HepG2 (cell line): ENCODE measurements around the gene TH. TPM values are rescaled to one million over a fixed set of nuclear protein-coding genes. Genes with fewer than 3 reads are reported as not detected.

Experiments
- ADNP ChIP-seq: sonication (generic); formaldehyde crosslinking; IDR thresholded peaks from 2 replicates; pipeline ENCODE4 v1.4.0; 2020; ENCODE audit warnings: missing genetic modification reagents
- AFF4 ChIP-seq: sonication (generic); formaldehyde crosslinking; IDR thresholded peaks from 2 replicates; pipeline ENCODE4 v1.4.0; 2020; ENCODE audit warnings: missing genetic modification reagents
- ATAD3A ChIP-seq: sonication (generic); formaldehyde crosslinking; IDR thresholded peaks from 2 replicates; pipeline ENCODE4 v1.4.0; 2020; ENCODE audit warnings: missing genetic modification reagents
- DNMT1 ChIP-seq: sonication (generic); formaldehyde crosslinking; IDR thresholded peaks from 2 replicates; pipeline ENCODE4 v1.5.1; 2020; ENCODE audit warnings: mild to moderate bottlenecking, missing genetic modification reagents
- FOXM1 ChIP-seq: sonication (generic); formaldehyde crosslinking; IDR thresholded peaks from 2 replicates; pipeline ENCODE4 v1.5.0; 2020; ENCODE audit warnings: missing genetic modification reagents
- GATAD2A ChIP-seq: IDR thresholded peaks from 2 replicates; pipeline ENCODE4 v1.6.1; 2016
- GTF3A ChIP-seq: sonication (generic); formaldehyde crosslinking; conservative IDR thresholded peaks from 2 replicates; pipeline ENCODE4 v1.4.0; 2020; ENCODE audit warnings: mild to moderate bottlenecking, missing genetic modification reagents
- MAFG ChIP-seq: sonication (generic); formaldehyde crosslinking; IDR thresholded peaks from 2 replicates; pipeline ENCODE4 v1.5.1; 2020; ENCODE audit warnings: mild to moderate bottlenecking, missing genetic modification reagents
- MLXIP ChIP-seq: sonication (generic); formaldehyde crosslinking; IDR thresholded peaks from 2 replicates; pipeline ENCODE4 v1.9.0; 2021; ENCODE audit warnings: missing genetic modification reagents, borderline replicate concordance
- MTF1 ChIP-seq: sonication (generic); formaldehyde crosslinking; IDR thresholded peaks from 2 replicates; pipeline ENCODE4 v1.5.0; 2020; ENCODE audit warnings: missing genetic modification reagents
- NFATC3 ChIP-seq: sonication (generic); formaldehyde crosslinking; IDR thresholded peaks from 2 replicates; pipeline ENCODE4 v1.5.1; 2020; ENCODE audit warnings: mild to moderate bottlenecking, missing genetic modification reagents
- RXRB ChIP-seq: IDR thresholded peaks from 2 replicates; pipeline ENCODE4 v1.6.1; 2016; ENCODE audit warnings: borderline replicate concordance, missing genetic modification reagents, missing compliant biosample characterization
- SALL1 ChIP-seq: sonication (generic); formaldehyde crosslinking; IDR thresholded peaks from 2 replicates; pipeline ENCODE4 v1.8.0; 2022; ENCODE audit warnings: mild to moderate bottlenecking, missing genetic modification reagents
- SALL2 ChIP-seq: sonication (generic); formaldehyde crosslinking; IDR thresholded peaks from 2 replicates; pipeline ENCODE4 v1.8.1; 2023; ENCODE audit warnings: mild to moderate bottlenecking, missing genetic modification reagents, inconsistent platforms
- SKI ChIP-seq: fragments of 450-650 bp; IDR thresholded peaks from one replicate; pipeline ENCODE4 v1.6.1; 2018; ENCODE audit warnings: mild to moderate bottlenecking; ENCODE audit not compliant: partially characterized antibody
- SP4 ChIP-seq: sonication (generic); formaldehyde crosslinking; IDR thresholded peaks from 2 replicates; pipeline ENCODE4 v1.8.1; 2023; ENCODE audit warnings: mild to moderate bottlenecking, missing genetic modification reagents
- THRA ChIP-seq: sonication (generic); formaldehyde crosslinking; IDR thresholded peaks from 2 replicates; pipeline ENCODE4 v1.4.0; 2020; ENCODE audit warnings: missing genetic modification reagents, borderline replicate concordance
- YY1 ChIP-seq: IDR thresholded peaks from 2 replicates; pipeline ENCODE4 v1.6.1; 2011; ENCODE audit warnings: low read length, low read depth, moderate library complexity, mild to moderate bottlenecking; ENCODE audit not compliant: insufficient read depth, insufficient replicate concordance
- ZBTB7B ChIP-seq: sonication (generic); formaldehyde crosslinking; IDR thresholded peaks from 2 replicates; pipeline ENCODE4 v1.4.0; 2020; ENCODE audit warnings: missing genetic modification reagents
- ZFP1 ChIP-seq: IDR thresholded peaks from 2 replicates; pipeline ENCODE4 v1.6.1; 2016
- ZFP36L1 ChIP-seq: sonication (generic); formaldehyde crosslinking; IDR thresholded peaks from 2 replicates; pipeline ENCODE4 v1.8.0; 2022; ENCODE audit warnings: mild to moderate bottlenecking, missing genetic modification reagents, moderate library complexity
- ZFP82 ChIP-seq: sonication (generic); formaldehyde crosslinking; IDR thresholded peaks from 2 replicates; pipeline ENCODE4 v1.5.1; 2020; ENCODE audit warnings: mild to moderate bottlenecking, missing genetic modification reagents, borderline replicate concordance
- ZKSCAN8 ChIP-seq: IDR thresholded peaks from 2 replicates; pipeline ENCODE4 v1.6.1; 2016; ENCODE audit warnings: borderline replicate concordance, missing genetic modification reagents, missing compliant biosample characterization
- ZNF224 ChIP-seq: sonication (generic); formaldehyde crosslinking; IDR thresholded peaks from 2 replicates; pipeline ENCODE4 v1.5.0; 2020; ENCODE audit warnings: mild to moderate bottlenecking, missing genetic modification reagents
- ZNF567 ChIP-seq: sonication (generic); formaldehyde crosslinking; IDR thresholded peaks from 2 replicates; pipeline ENCODE4 v1.8.1; 2023; ENCODE audit warnings: mild to moderate bottlenecking, missing genetic modification reagents, borderline replicate concordance
- ZNF839 ChIP-seq: sonication (generic); formaldehyde crosslinking; IDR thresholded peaks from 2 replicates; pipeline ENCODE4 v1.4.0; 2020; ENCODE audit warnings: missing genetic modification reagents, mild to moderate bottlenecking, borderline replicate concordance
- polyA plus RNA-seq, 8 experiments: library from polyadenylated mRNA; depleted of rRNA in 3 of 8; stranded (reverse) in 7 of 8; unstranded in 1 of 8; fragments of >200 nt; fragmentation: Illumina TruSeq in 4 of 8; extraction: Trizol in 4 of 8; gene quantifications; 2 replicates each; pipeline versions ENCODE4 v1.2.1 to v1.2.3, GENCODE V29; 2011 to 2016; ENCODE audit warnings: low read depth in 4 of 8, missing spikeins in 1 of 8, mixed read lengths in 1 of 8; ENCODE audit not compliant: insufficient read depth in 1 of 8
- total RNA-seq, 5 experiments: library from RNA; depleted of rRNA; stranded (reverse); fragments of >200 nt; fragmentation: Illumina TruSeq; extraction: Trizol; gene quantifications; 2 replicates each; pipeline ENCODE4 v1.2.3, GENCODE V29; 2016; ENCODE audit warnings: low read depth in 1 of 5

The TH gene
- total and polyA plus RNA-seq, 2 of the 13 experiments (the other 11 are each of a cell fraction or from before 2014, with no cell fraction given), result 0.36 TPM; not detected in 1

- TF ChIP-seq AFF4, result no peak; the same call in 1 of the 2 replicates
- TF ChIP-seq FOXM1 (CRISPR knock-in tag), result no peak
- TF ChIP-seq MAFG, result no peak
- no peak for TF ChIP-seq ZFP82
- TF ChIP-seq NFATC3, result no peak
- TF ChIP-seq ZNF567 (CRISPR knock-in tag), result no peak
- no peak for TF ChIP-seq SALL2
- no peak for TF ChIP-seq ZNF839 (CRISPR knock-in tag)
- no peak for TF ChIP-seq ZKSCAN8 (CRISPR knock-in tag)
- no peak for TF ChIP-seq ATAD3A
- no peak for TF ChIP-seq ADNP (CRISPR knock-in tag)
- no peak for TF ChIP-seq GTF3A (CRISPR knock-in tag)
- TF ChIP-seq THRA (CRISPR knock-in tag), result no peak; the same call in 1 of the 2 replicates
- TF ChIP-seq SALL1 (CRISPR knock-in tag), result no peak
- no peak for TF ChIP-seq MTF1 (CRISPR knock-in tag)
- TF ChIP-seq SKI, result no peak
- no peak for TF ChIP-seq MLXIP (CRISPR knock-in tag)
- no peak for TF ChIP-seq SP4
- TF ChIP-seq YY1, result peak; percentile 73
- TF ChIP-seq RXRB, result no peak
- no peak for TF ChIP-seq GATAD2A
- TF ChIP-seq ZFP1, result no peak
- no peak for TF ChIP-seq ZBTB7B (CRISPR knock-in tag)
- no peak for TF ChIP-seq ZNF224 (CRISPR knock-in tag)
- no peak for TF ChIP-seq DNMT1 (CRISPR knock-in tag)
- TF ChIP-seq ZFP36L1, result no peak; the same call in 1 of the 2 replicates
Measured at GRCh38 chr11:2135648-2136201, 35.9 kb downstream of the TH start (continued).
